Measurements from ENCODE around the gene TVP23C.

TVP23C gene

GRCh38 chr17:15453782-15454181 is 109.5 kb downstream of the TVP23C start:
- no peaks in the 10 kb centered on the region for H3K27me3 ChIP-seq (ENCODE audit: insufficient read depth, low read length)
- H3K9ac ChIP-seq (ENCODE audit: low read length): no peak overlapping the region
- no peaks in the 10 kb centered on the region for H3K4me1 ChIP-seq (ENCODE audit: insufficient read depth, low read length, severe bottlenecking)
- no peaks in the 10 kb centered on the region for H3K9me3 ChIP-seq (ENCODE audit: low read length)
- H3K9me2 ChIP-seq (ENCODE audit: low read depth, low read length): no peaks in the 10 kb centered on the region
- TF ChIP-seq EZH2 (IDR thresholded peaks at IDR 0.05; ENCODE audit: borderline replicate concordance, low read length) (no peak), CTCF (IDR thresholded peaks at IDR 0.05; ENCODE audit: low read length) (no peak)
- no peaks in the 10 kb centered on the region for H3K79me2 ChIP-seq (ENCODE audit: insufficient read depth, low read length)
- H3K4me2 ChIP-seq (ENCODE audit: low read length): no peak overlapping the region
- no peaks in the 10 kb centered on the region for H4K20me1 ChIP-seq (ENCODE audit: insufficient read depth, low read length)
- no peaks in the 10 kb centered on the region for H3K36me3 ChIP-seq (ENCODE audit: insufficient read depth, low read length)
- H2AFZ ChIP-seq (ENCODE audit: low read length): no peak overlapping the region
- no peaks in the 10 kb centered on the region for H3F3A ChIP-seq (ENCODE audit: insufficient read depth, low read length)
- H3K4me3 ChIP-seq (ENCODE audit: low read depth, low read length, poor library complexity, severe bottlenecking): no peak overlapping the region
- H3K27ac ChIP-seq (ENCODE audit: low read depth, low read length, poor library complexity, severe bottlenecking): no peak overlapping the region

GRCh38 chr17:15453246-15453645 is 110.0 kb downstream of the TVP23C start:
- no peak for TF ChIP-seq CTCF (IDR thresholded peaks at IDR 0.05; ENCODE audit: low read length)
- TF ChIP-seq EZH2 (IDR thresholded peaks at IDR 0.05; ENCODE audit: borderline replicate concordance, low read length): no peak
- Histone ChIP-seq H2AFZ (ENCODE audit: low read length) (no peak overlapping the region), H3K36me3 (ENCODE audit: insufficient read depth, low read length) (no peaks in the 10 kb centered on the region), H3K4me2 (ENCODE audit: low read length) (no peak overlapping the region), H3K4me1 (ENCODE audit: insufficient read depth, low read length, severe bottlenecking) (no peaks in the 10 kb centered on the region), H3K9me3 (ENCODE audit: low read length) (no peaks in the 10 kb centered on the region), H3K27ac (ENCODE audit: low read depth, low read length, poor library complexity, severe bottlenecking) (no peak overlapping the region), H3F3A (ENCODE audit: insufficient read depth, low read length) (no peaks in the 10 kb centered on the region), H3K9me2 (ENCODE audit: low read depth, low read length) (no peaks in the 10 kb centered on the region), H3K27me3 (ENCODE audit: insufficient read depth, low read length) (no peaks in the 10 kb centered on the region), H4K20me1 (ENCODE audit: insufficient read depth, low read length) (no peaks in the 10 kb centered on the region), H3K9ac (ENCODE audit: low read length) (no peak overlapping the region), H3K79me2 (ENCODE audit: insufficient read depth, low read length) (no peaks in the 10 kb centered on the region), H3K4me3 (ENCODE audit: low read depth, low read length, poor library complexity, severe bottlenecking) (no peak overlapping the region)

GRCh38 chr17:15452746-15453145 is 110.5 kb downstream of the TVP23C start:
- H3K27ac ChIP-seq (ENCODE audit: low read depth, low read length, poor library complexity, severe bottlenecking): no peak overlapping the region
- H3K4me1 ChIP-seq (ENCODE audit: insufficient read depth, low read length, severe bottlenecking): no peaks in the 10 kb centered on the region
- H3K36me3 ChIP-seq (ENCODE audit: insufficient read depth, low read length): no peaks in the 10 kb centered on the region
- H3K27me3 ChIP-seq (ENCODE audit: insufficient read depth, low read length): no peaks in the 10 kb centered on the region
- no peak overlapping the region for H2AFZ ChIP-seq (ENCODE audit: low read length)
- no peaks in the 10 kb centered on the region for H3K9me3 ChIP-seq (ENCODE audit: low read length)
- TF ChIP-seq CTCF (IDR thresholded peaks at IDR 0.05; ENCODE audit: low read length) (no peak), EZH2 (IDR thresholded peaks at IDR 0.05; ENCODE audit: borderline replicate concordance, low read length) (no peak)
- H3F3A ChIP-seq (ENCODE audit: insufficient read depth, low read length): no peaks in the 10 kb centered on the region
- H3K9ac ChIP-seq (ENCODE audit: low read length): no peak overlapping the region
- H3K79me2 ChIP-seq (ENCODE audit: insufficient read depth, low read length): no peaks in the 10 kb centered on the region
- H3K4me3 ChIP-seq (ENCODE audit: low read depth, low read length, poor library complexity, severe bottlenecking): no peak overlapping the region
- no peaks in the 10 kb centered on the region for H3K9me2 ChIP-seq (ENCODE audit: low read depth, low read length)
- no peaks in the 10 kb centered on the region for H4K20me1 ChIP-seq (ENCODE audit: insufficient read depth, low read length)
- H3K4me2 ChIP-seq (ENCODE audit: low read length): no peak overlapping the region
